ENCODE results near the gene PIK3R5. TPM values are rescaled to one million over a fixed set of nuclear protein-coding genes. Genes with fewer than 3 reads are reported as not detected.

PIK3R5 gene
- total and polyA plus RNA-seq, 11 donors, result 1.4 to 21.6 (median 2.4) TPM

- intact Hi-C loops (cut with DNase I), result no loop called here
- H3K4me1 ChIP-seq, result peaks cover 0 to 51% (median 5%) of the 10 kb centered on the region in 12 donors
- WGBS, 4 donors, result 54 to 67% (median 62%) methylated on average over 11 of the region's 11 CpGs
- peaks cover 0 to 13% (median 0%) of the 10 kb centered on the region in 9 donors for H3K27me3 ChIP-seq
- TF ChIP-seq CTCF (IDR thresholded peaks at IDR 0.05), result no peak
- no peak for TF ChIP-seq POLR2A (IDR thresholded peaks at IDR 0.05)
- H3K4me3 ChIP-seq, result no peak overlapping the region
- no peak for DNase-seq
- ATAC-seq, result no peak
- no peaks in the 10 kb centered on the region for H3K9me3 ChIP-seq
- H3K36me3 ChIP-seq, result no peaks in the 10 kb centered on the region
- H3K27ac ChIP-seq, result no peak overlapping the region
Observed at GRCh38 chr17:8869114-8869815, 96.2 kb downstream of the PIK3R5 start.

- 85 to 92% (median 90%) methylated on average over 4 of the region's 4 CpGs for WGBS, 4 donors
- TF ChIP-seq POLR2A (IDR thresholded peaks at IDR 0.05), result no peak
- TF ChIP-seq CTCF (IDR thresholded peaks at IDR 0.05), result no peak
- Histone ChIP-seq H3K36me3 (no peaks in the 10 kb centered on the region), H3K27me3 (peaks cover 0 to 5% (median 0%) of the 10 kb centered on the region in 9 donors), H3K4me3 (no peak overlapping the region), H3K9me3 (no peaks in the 10 kb centered on the region), H3K4me1 (peaks cover 0 to 44% (median 5%) of the 10 kb centered on the region in 12 donors), H3K27ac (no peak overlapping the region)
- intact Hi-C loops (cut with DNase I), result no loop called here
- no peak for DNase-seq
- ATAC-seq, result no peak
Observed at GRCh38 chr17:8868529-8868951, 97.0 kb downstream of the PIK3R5 start.

- no peak for DNase-seq
- WGBS, 4 donors, result 99 to 100% (median 100%) methylated on average over 1 of the region's 1 CpG
- Histone ChIP-seq H3K4me1 (peaks cover 0 to 40% (median 1%) of the 10 kb centered on the region in 12 donors), H3K36me3 (no peaks in the 10 kb centered on the region), H3K4me3 (no peak overlapping the region), H3K27me3 (peaks cover 0 to under 1% (median 0%) of the 10 kb centered on the region in 9 donors), H3K9me3 (no peaks in the 10 kb centered on the region), H3K27ac (peak overlapping the region in 1 of 12 donors; percentile 11)
- intact Hi-C loops (cut with DNase I), result no loop called here
- no peak for TF ChIP-seq POLR2A (IDR thresholded peaks at IDR 0.05)
- TF ChIP-seq CTCF (IDR thresholded peaks at IDR 0.05), result no peak
- ATAC-seq, result no peak
Observed at GRCh38 chr17:8868092-8868491, 97.4 kb downstream of the PIK3R5 start.

GRCh38 chr17:8867361-8867981, 98.0 kb downstream of the PIK3R5 start, which contains the start of gene PIK3R6:
Gene PIK3R6 (minus strand): TSS chr17:8867674. CDS start chr17:8849794, 17,880 bp downstream.
- Histone ChIP-seq H3K9me3 (no peaks in the 10 kb centered on the region), H3K4me1 (peaks cover 0 to 39% (median 0%) of the 10 kb centered on the region in 12 donors), H3K4me3 (peak within 1 kb of the TSS in 10 of 12 donors; percentile 9 to 61 (median 44)), H3K36me3 (no peaks in the 10 kb centered on the region), H3K27me3 (no peaks in the 10 kb centered on the region), H3K27ac (peak within 1 kb of the TSS in 5 of 12 donors; percentile 30 to 67 (median 45))
- ATAC-seq (peak in 3 of 4 donors; percentile 53 to 70 (median 66)), DNase-seq (no peak)
- WGBS, 4 donors, result 44 to 58% (median 49%) methylated on average over 12 of the region's 12 CpGs
- intact Hi-C loops (cut with DNase I), result no loop called here
- TF ChIP-seq POLR2A (IDR thresholded peaks at IDR 0.05) (no peak), CTCF (IDR thresholded peaks at IDR 0.05) (no peak)

All from heart left ventricle (tissue), 16 donors.